GM12878 (cell line): ENCODE data around the gene DPPA5. TPM values are rescaled to one million over a fixed set of nuclear protein-coding genes. Genes with fewer than 3 reads are reported as not detected.

ENCODE experiments used
- ATAC-seq: fragments of 200-7000 bp; cut with Tn5 transposase; 3 replicates; pipeline ENCODE4 v1.9.1; 2020; ENCODE audit warnings: mild to moderate bottlenecking, moderate library complexity
- BruUV-seq: library from RNA; stranded (reverse); fragments of 400-500 nt; replicated peaks from 2 replicates; lab custom pipeline; 2021; lab: Mats Ljungman, UMichigan
- CTCF ChIA-PET: fragments of 300-600 bp; sonication (Branson Sonifier 250); formaldehyde crosslinking; extraction: SDS; loops from one replicate; lab custom pipeline; 2021; ENCODE audit warnings: inconsistent platforms; lab: Yijun Ruan, JAX
- POLR2A ChIA-PET: fragments of 350-600 bp; formaldehyde crosslinking; extraction: SDS; loops from one replicate; lab custom pipeline; 2021; ENCODE audit warnings: inconsistent platforms; lab: Charles Lee
- RAD21 ChIA-PET: fragments of 300-600 bp; sonication (Branson Sonifier 250); formaldehyde crosslinking; loops from one replicate; lab custom pipeline; 2023; ENCODE audit warnings: antibody characterized with exemption; ENCODE audit not compliant: unreplicated experiment; lab: Charles Lee
- SMC1A ChIA-PET: fragments of 300-600 bp; sonication (Branson Sonifier 250); formaldehyde crosslinking; loops from one replicate; lab custom pipeline; 2023; ENCODE audit not compliant: unreplicated experiment, uncharacterized antibody; lab: Charles Lee
- DNase-seq: peaks from one replicate; pipeline ENCODE4 v3.0.0-alpha.2; 2011; ENCODE audit warnings: low read depth, low spot score
- FAIRE-seq: peaks from 3 replicates; lab custom pipeline; 2011; peaks lifted over from hg19 to GRCh38; lab: Jason Lieb, UNC
- H2AFZ ChIP-seq: 2 replicates; pipeline ENCODE4 v1.6.0; 2011; ENCODE audit warnings: low read depth, low read length, control low read depth; ENCODE audit not compliant: control insufficient read depth
- H3K27ac ChIP-seq: 2 replicates; pipeline ENCODE4 v1.5.1; 2011; ENCODE audit warnings: control low read depth; ENCODE audit not compliant: control insufficient read depth, insufficient read depth
- H3K27me3 ChIP-seq, 2 experiments: replicated peaks in 1 of 2; 2 replicates each; pipeline versions ENCODE4 v1.6.0 to v1.6.1; 2011; ENCODE audit warnings: low read length in 1 of 2; ENCODE audit not compliant: control insufficient read depth in 2 of 2, insufficient read depth in 2 of 2
- H3K36me3 ChIP-seq, 2 experiments: 2 replicates each; pipeline ENCODE4 v1.5.1; 2011; ENCODE audit warnings: low read length in 1 of 2; ENCODE audit not compliant: control insufficient read depth in 2 of 2, insufficient read depth in 2 of 2
- H3K4me1 ChIP-seq: 2 replicates; pipeline ENCODE4 v1.6.1; 2011; ENCODE audit warnings: mild to moderate bottlenecking, low read length, moderate library complexity, mixed read lengths; ENCODE audit not compliant: control insufficient read depth, insufficient read depth
- H3K4me2 ChIP-seq: 2 replicates; pipeline ENCODE4 v1.6.0; 2011; ENCODE audit warnings: control low read depth; ENCODE audit not compliant: control insufficient read depth, insufficient read depth
- H3K4me3 ChIP-seq: fragments of 200-600 bp; sonication (generic); 2 replicates; pipeline ENCODE4 v1.5.1; 2016
- H3K79me2 ChIP-seq: 2 replicates; pipeline ENCODE4 v1.6.0; 2011; ENCODE audit warnings: low read length; ENCODE audit not compliant: control insufficient read depth, insufficient read depth
- H3K9ac ChIP-seq: 2 replicates; pipeline ENCODE4 v1.8.0; 2011; ENCODE audit warnings: low read length, control low read depth, mixed read lengths; ENCODE audit not compliant: control insufficient read depth, insufficient read depth
- H3K9me3 ChIP-seq: replicated peaks from 3 replicates; pipeline ENCODE4 v1.5.1; 2011; ENCODE audit warnings: mild to moderate bottlenecking, low read length; ENCODE audit not compliant: control insufficient read depth, insufficient read depth
- H4K20me1 ChIP-seq: 2 replicates; pipeline ENCODE4 v1.6.0; 2011; ENCODE audit not compliant: control insufficient read depth, insufficient read depth
- ELK1 ChIP-seq: IDR thresholded peaks from 2 replicates; pipeline ENCODE4 v1.6.1; 2012; ENCODE audit warnings: low read depth, low read length, improper control_type of control experiment
- PAX8 ChIP-seq: fragments of 450-650 bp; IDR thresholded peaks from 2 replicates; pipeline ENCODE4 v1.6.1; 2017; ENCODE audit warnings: mild to moderate bottlenecking, moderate library complexity
- RUNX3 ChIP-seq: IDR thresholded peaks from 2 replicates; pipeline ENCODE4 v1.6.1; 2012; ENCODE audit warnings: low read length, inconsistent platforms
- ZBTB40 ChIP-seq: fragments of 450-650 bp; IDR thresholded peaks from 2 replicates; pipeline ENCODE4 v1.6.1; 2016; ENCODE audit warnings: mild to moderate bottlenecking, moderate library complexity, borderline replicate concordance
- ZNF592 ChIP-seq: fragments of 450-650 bp; IDR thresholded peaks from 2 replicates; pipeline ENCODE4 v1.6.1; 2017; ENCODE audit warnings: mild to moderate bottlenecking, moderate library complexity
- WGBS: methylation state at CpG from one replicate; pipeline ENCODE4 v1.1.6; 2016; ENCODE audit warnings: low lambda C conversion rate; ENCODE audit not compliant: insufficient replicate concordance, insufficient coverage; ENCODE audit errors: missing lambda C conversion rate; 5-methylcytosine and 5-hydroxymethylcytosine counted together
- in situ Hi-C: fragments of 300-500 bp; cut with MboI; formaldehyde crosslinking; loops from 9 replicates; pipeline ENCODE4 v1.14.3; 2018; ENCODE audit warnings: mixed read lengths
- intact Hi-C: fragments of 100-400 bp; cut with micrococcal nuclease; formaldehyde crosslinking; loops from one replicate; pipeline ENCODE4 v1.14.2; 2022; ENCODE audit not compliant: unreplicated experiment
- polyA plus RNA-seq, 11 experiments: library from polyadenylated mRNA; depleted of rRNA in 4 of 11; unstranded in 6 of 11; stranded (reverse) in 5 of 11; fragments of >200 nt; fragmentation: Nextera tagmentation in 4 of 11; fragmentation: Illumina TruSeq in 1 of 11; extraction: Ambion mirVana in 4 of 11; extraction: Trizol in 1 of 11; gene quantifications; 1 replicate in 1 of 11; 2 replicates in 10 of 11; pipeline versions ENCODE4 v1.2.1 to v1.2.3, GENCODE V29; 2011 to 2016; ENCODE audit warnings: inconsistent platforms in 2 of 11, missing spikeins in 2 of 11, low read depth in 1 of 11
- total RNA-seq, 4 experiments: library from RNA; depleted of rRNA in 3 of 4; stranded (reverse); fragments of >200 nt in 3 of 4; fragmentation: Illumina TruSeq in 1 of 4; extraction: Trizol in 1 of 4; gene quantifications; 2 replicates each; pipeline versions ENCODE4 v1.2.1 to v1.2.3, GENCODE V29; 2013 to 2021
- TF ChIP-seq, protein P1 (sequence below): fragments of 450-650 bp; IDR thresholded peaks from 2 replicates; pipeline ENCODE4 v1.6.1; 2017; ENCODE audit warnings: mild to moderate bottlenecking
- TF ChIP-seq, protein P2 (sequence below): fragments of 450-650 bp; IDR thresholded peaks from 2 replicates; pipeline ENCODE4 v1.6.1; 2017; ENCODE audit warnings: low read depth, mild to moderate bottlenecking, moderate library complexity

DPPA5 gene
- total and polyA plus RNA-seq, 10 of the 15 experiments (the other 5 are each of a cell fraction or from before 2014, with no cell fraction given), result not detected

GRCh38 chr6:73388800-73389512 lies 34.9 kb upstream of the DPPA5 start:
- in situ Hi-C loops (no loop called here), intact Hi-C loops (loop anchor here (1.0 to 5.0 kb wide), 2 partner anchors 60 to 263 kb away; partner anchors contain the start of gene SLC17A5)
- BruUV-seq, result no TSS peak
- no peaks in the 10 kb centered on the region for H4K20me1 ChIP-seq
- H3K4me3 ChIP-seq, result peak overlapping the region; percentile 51
- H3K79me2 ChIP-seq, result no peaks in the 10 kb centered on the region
- H2AFZ ChIP-seq, result peak overlapping the region; percentile 93
- 2% methylated on average over 37 of the region's 38 CpGs for WGBS
- DNase-seq (no peak), ATAC-seq (peak; percentile 92), FAIRE-seq (peak; percentile 84)
- H3K27ac ChIP-seq, result no peak overlapping the region
- H3K4me1 ChIP-seq, result no peaks in the 10 kb centered on the region
- RAD21 ChIA-PET, result interaction anchor here (0.7 to 3.0 kb wide), 12 partner anchors 13 to 773 kb away, joined by 3 to 22 read pairs (median 4); no protein-coding TSS in a partner anchor
- H3K9ac ChIP-seq, result peak overlapping the region; percentile 60
- SMC1A ChIA-PET, result interaction anchor here (0.7 to 1.7 kb wide), 11 partner anchors 8 to 977 kb away, joined by 3 to 10 read pairs (median 4); partner anchors contain the start of gene MTO1
- H3K36me3 ChIP-seq, result no peaks in the 10 kb centered on the region
- CTCF ChIA-PET, result interaction anchor here (0.6 to 2.3 kb wide), 26 partner anchors 9 to 977 kb away, joined by 3 to 22 read pairs (median 3); no protein-coding TSS in a partner anchor
- POLR2A ChIA-PET, result interaction anchor here (0.7 kb wide), 1 partner anchor 72 kb away, joined by 3 read pairs; the partner anchor contains the start of gene MTO1
- H3K4me2 ChIP-seq, result peak overlapping the region; percentile 90
- H3K9me3 ChIP-seq, result no peaks in the 10 kb centered on the region
- H3K27me3 ChIP-seq, result no peaks in the 10 kb centered on the region
- no peak for TF ChIP-seq PAX8
- TF ChIP-seq ZBTB40, result no peak
- TF ChIP-seq RUNX3, result peak; percentile 3; the same call in 1 of the 2 replicates
- TF ChIP-seq, protein P1, sequence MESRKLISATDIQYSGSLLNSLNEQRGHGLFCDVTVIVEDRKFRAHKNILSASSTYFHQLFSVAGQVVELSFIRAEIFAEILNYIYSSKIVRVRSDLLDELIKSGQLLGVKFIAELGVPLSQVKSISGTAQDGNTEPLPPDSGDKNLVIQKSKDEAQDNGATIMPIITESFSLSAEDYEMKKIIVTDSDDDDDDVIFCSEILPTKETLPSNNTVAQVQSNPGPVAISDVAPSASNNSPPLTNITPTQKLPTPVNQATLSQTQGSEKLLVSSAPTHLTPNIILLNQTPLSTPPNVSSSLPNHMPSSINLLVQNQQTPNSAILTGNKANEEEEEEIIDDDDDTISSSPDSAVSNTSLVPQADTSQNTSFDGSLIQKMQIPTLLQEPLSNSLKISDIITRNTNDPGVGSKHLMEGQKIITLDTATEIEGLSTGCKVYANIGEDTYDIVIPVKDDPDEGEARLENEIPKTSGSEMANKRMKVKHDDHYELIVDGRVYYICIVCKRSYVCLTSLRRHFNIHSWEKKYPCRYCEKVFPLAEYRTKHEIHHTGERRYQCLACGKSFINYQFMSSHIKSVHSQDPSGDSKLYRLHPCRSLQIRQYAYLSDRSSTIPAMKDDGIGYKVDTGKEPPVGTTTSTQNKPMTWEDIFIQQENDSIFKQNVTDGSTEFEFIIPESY, result no peak
- TF ChIP-seq, protein P2, sequence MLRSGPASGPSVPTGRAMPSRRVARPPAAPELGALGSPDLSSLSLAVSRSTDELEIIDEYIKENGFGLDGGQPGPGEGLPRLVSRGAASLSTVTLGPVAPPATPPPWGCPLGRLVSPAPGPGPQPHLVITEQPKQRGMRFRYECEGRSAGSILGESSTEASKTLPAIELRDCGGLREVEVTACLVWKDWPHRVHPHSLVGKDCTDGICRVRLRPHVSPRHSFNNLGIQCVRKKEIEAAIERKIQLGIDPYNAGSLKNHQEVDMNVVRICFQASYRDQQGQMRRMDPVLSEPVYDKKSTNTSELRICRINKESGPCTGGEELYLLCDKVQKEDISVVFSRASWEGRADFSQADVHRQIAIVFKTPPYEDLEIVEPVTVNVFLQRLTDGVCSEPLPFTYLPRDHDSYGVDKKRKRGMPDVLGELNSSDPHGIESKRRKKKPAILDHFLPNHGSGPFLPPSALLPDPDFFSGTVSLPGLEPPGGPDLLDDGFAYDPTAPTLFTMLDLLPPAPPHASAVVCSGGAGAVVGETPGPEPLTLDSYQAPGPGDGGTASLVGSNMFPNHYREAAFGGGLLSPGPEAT, result no peak
- peak; percentile 23; the same call in 1 of the 2 replicates for TF ChIP-seq ELK1
- no peak for TF ChIP-seq ZNF592
